HepG2 (cell line): ENCODE results near the gene RAB3C. TPM values are rescaled to one million over a fixed set of nuclear protein-coding genes. Genes with fewer than 3 reads are reported as not detected.

Source experiments
- ATAC-seq: fragments of 200-7000 bp; cut with Tn5 transposase; 3 replicates; pipeline ENCODE4 v1.9.1; 2020; ENCODE audit warnings: mild to moderate bottlenecking, moderate library complexity
- BruUV-seq: library from RNA; stranded (reverse); fragments of 400-500 nt; replicated peaks from 2 replicates; lab custom pipeline; 2021; lab: Mats Ljungman, UMichigan
- CTCF ChIA-PET: fragments of 300-600 bp; formaldehyde crosslinking; extraction: SDS; loops from one replicate; lab custom pipeline; 2021; ENCODE audit warnings: low total read pairs, inconsistent platforms, low intra/inter-chr PET ratio; lab: Yijun Ruan, JAX
- POLR2A ChIA-PET: fragments of 350-600 bp; sonication (Branson Sonifier 250); formaldehyde crosslinking; loops from one replicate; lab custom pipeline; 2020; ENCODE audit warnings: antibody characterized with exemption, inconsistent platforms; lab: Yijun Ruan, JAX
- DNase-seq: peaks from one replicate; pipeline ENCODE4 v3.0.0-alpha.2; 2015; ENCODE audit warnings: low spot score
- FAIRE-seq: peaks from 3 replicates; lab custom pipeline; 2011; peaks lifted over from hg19 to GRCh38; lab: Jason Lieb, UNC
- H2AFZ ChIP-seq: one replicate; pipeline ENCODE4 v1.6.1; 2011; ENCODE audit warnings: low read length, inconsistent platforms
- H3K27ac ChIP-seq: fragments of 300-600 bp; 3 replicates; pipeline ENCODE4 v1.8.0; 2011; ENCODE audit warnings: mixed run types, mild to moderate bottlenecking, mixed read lengths, low read length, inconsistent platforms; ENCODE audit not compliant: insufficient read depth; ENCODE audit errors: extremely low read length
- H3K27me3 ChIP-seq, 2 experiments: fragments of 200-600 bp in 1 of 2; 2 replicates in 1 of 2; 3 replicates in 1 of 2; pipeline versions ENCODE4 v1.6.0 to v1.8.0; 2011; ENCODE audit warnings: low read length in 2 of 2, mild to moderate bottlenecking in 2 of 2, moderate library complexity in 2 of 2, inconsistent platforms in 1 of 2; ENCODE audit not compliant: insufficient read depth in 2 of 2, control insufficient read depth in 1 of 2
- H3K36me3 ChIP-seq, 2 experiments: fragments of 200-600 bp in 1 of 2; replicated peaks in 1 of 2; 2 replicates in 1 of 2; 3 replicates in 1 of 2; pipeline versions ENCODE4 v1.5.1 to v1.8.0; 2011; ENCODE audit warnings: low read length in 2 of 2, inconsistent platforms in 1 of 2; ENCODE audit not compliant: insufficient read depth in 2 of 2, control insufficient read depth in 1 of 2
- H3K4me1 ChIP-seq: 2 replicates; pipeline ENCODE4 v1.5.1; 2012; ENCODE audit warnings: low read length, inconsistent platforms; ENCODE audit not compliant: insufficient read depth
- H3K4me2 ChIP-seq: 2 replicates; pipeline ENCODE4 v1.6.0; 2011; ENCODE audit warnings: low read depth, low read length, inconsistent platforms
- H3K4me3 ChIP-seq, 3 experiments: fragments of 200-600 bp in 1 of 3; sonication (generic), shearing (Covaris generic) in 1 of 3; replicated peaks in 1 of 3; 2 replicates each; pipeline ENCODE4 v1.5.1; 2011 to 2016; ENCODE audit warnings: low read length in 3 of 3, inconsistent platforms in 2 of 3, low read depth in 2 of 3, mild to moderate bottlenecking in 2 of 3, control low read depth in 1 of 3, mixed read lengths in 1 of 3; ENCODE audit not compliant: insufficient read depth in 1 of 3
- H3K79me2 ChIP-seq: one replicate; pipeline ENCODE4 v1.6.1; 2011; ENCODE audit warnings: low read length, inconsistent platforms; ENCODE audit not compliant: insufficient read depth
- H3K9ac ChIP-seq: 2 replicates; pipeline ENCODE4 v1.6.0; 2011; ENCODE audit warnings: mild to moderate bottlenecking, low read depth, low read length, inconsistent platforms; ENCODE audit not compliant: insufficient read depth
- H3K9me3 ChIP-seq: 2 replicates; pipeline ENCODE4 v1.5.1; 2012; ENCODE audit warnings: mild to moderate bottlenecking, low read length
- H4K20me1 ChIP-seq: 2 replicates; pipeline ENCODE4 v1.6.0; 2011; ENCODE audit warnings: inconsistent platforms, mild to moderate bottlenecking, low read length, moderate library complexity; ENCODE audit not compliant: insufficient read depth
- ARNTL ChIP-seq: sonication (generic); formaldehyde crosslinking; IDR thresholded peaks from 2 replicates; pipeline ENCODE4 v1.4.0; 2020; ENCODE audit warnings: mild to moderate bottlenecking, missing genetic modification reagents
- GMEB1 ChIP-seq: sonication (generic); formaldehyde crosslinking; IDR thresholded peaks from 2 replicates; pipeline ENCODE4 v1.5.1; 2020; ENCODE audit warnings: missing genetic modification reagents, mild to moderate bottlenecking, borderline replicate concordance
- PITX1 ChIP-seq: sonication (generic); formaldehyde crosslinking; IDR thresholded peaks from 2 replicates; pipeline ENCODE4 v1.5.1; 2020; ENCODE audit warnings: mild to moderate bottlenecking, missing genetic modification reagents
- RBM39 ChIP-seq: fragments of 200-400 bp; formaldehyde crosslinking; IDR thresholded peaks from one replicate; pipeline ENCODE4 v1.6.1; 2018; ENCODE audit warnings: antibody characterized with exemption, mild to moderate bottlenecking, low read depth, low read length; ENCODE audit not compliant: poor library complexity, severe bottlenecking
- ZBTB33 ChIP-seq: sonication (generic); formaldehyde crosslinking; IDR thresholded peaks from 2 replicates; pipeline ENCODE4 v1.4.0; 2020; ENCODE audit warnings: missing genetic modification reagents
- ZNF24 ChIP-seq: fragments of 450-650 bp; IDR thresholded peaks from 2 replicates; pipeline ENCODE4 v1.6.1; 2017; ENCODE audit warnings: antibody characterized with exemption, mild to moderate bottlenecking
- ZNF468 ChIP-seq: sonication (generic); formaldehyde crosslinking; IDR thresholded peaks from 2 replicates; pipeline ENCODE4 v1.8.0; 2022; ENCODE audit warnings: mild to moderate bottlenecking, moderate library complexity, missing genetic modification reagents
- ZNF574 ChIP-seq: sonication (generic); formaldehyde crosslinking; IDR thresholded peaks from 2 replicates; pipeline ENCODE4 v1.4.0; 2020; ENCODE audit warnings: missing genetic modification reagents
- WGBS: methylation state at CpG from one replicate; pipeline ENCODE4 v1.1.6; 2017; ENCODE audit warnings: low lambda C conversion rate; 5-methylcytosine and 5-hydroxymethylcytosine counted together
- in situ Hi-C: cut with HindIII; loops from 2 replicates; pipeline ENCODE4 v1.10.0; 2017; ENCODE audit warnings: low pct_unique_long_range_greater_than_20kb; ENCODE audit not compliant: extremely low pct_ligation_motif_present
- intact Hi-C: fragments of 100-400 bp; cut with micrococcal nuclease; formaldehyde crosslinking; loops from one replicate; pipeline ENCODE4 v1.10.0; 2022; ENCODE audit not compliant: unreplicated experiment
- polyA plus RNA-seq, 8 experiments: library from polyadenylated mRNA; depleted of rRNA in 3 of 8; stranded (reverse) in 7 of 8; unstranded in 1 of 8; fragments of >200 nt; fragmentation: Illumina TruSeq in 4 of 8; extraction: Trizol in 4 of 8; gene quantifications; 2 replicates each; pipeline versions ENCODE4 v1.2.1 to v1.2.3, GENCODE V29; 2011 to 2016; ENCODE audit warnings: low read depth in 4 of 8, missing spikeins in 1 of 8, mixed read lengths in 1 of 8; ENCODE audit not compliant: insufficient read depth in 1 of 8
- total RNA-seq, 5 experiments: library from RNA; depleted of rRNA; stranded (reverse); fragments of >200 nt; fragmentation: Illumina TruSeq; extraction: Trizol; gene quantifications; 2 replicates each; pipeline ENCODE4 v1.2.3, GENCODE V29; 2016; ENCODE audit warnings: low read depth in 1 of 5
- TF ChIP-seq, protein P1 (sequence below): sonication (generic); formaldehyde crosslinking; IDR thresholded peaks from 2 replicates; pipeline ENCODE4 v1.4.0; 2020; ENCODE audit warnings: mild to moderate bottlenecking, missing genetic modification reagents

Gene RAB3C
- total and polyA plus RNA-seq, 2 of the 13 experiments (the other 11 are each of a cell fraction or from before 2014, with no cell fraction given): not detected

DNA sequence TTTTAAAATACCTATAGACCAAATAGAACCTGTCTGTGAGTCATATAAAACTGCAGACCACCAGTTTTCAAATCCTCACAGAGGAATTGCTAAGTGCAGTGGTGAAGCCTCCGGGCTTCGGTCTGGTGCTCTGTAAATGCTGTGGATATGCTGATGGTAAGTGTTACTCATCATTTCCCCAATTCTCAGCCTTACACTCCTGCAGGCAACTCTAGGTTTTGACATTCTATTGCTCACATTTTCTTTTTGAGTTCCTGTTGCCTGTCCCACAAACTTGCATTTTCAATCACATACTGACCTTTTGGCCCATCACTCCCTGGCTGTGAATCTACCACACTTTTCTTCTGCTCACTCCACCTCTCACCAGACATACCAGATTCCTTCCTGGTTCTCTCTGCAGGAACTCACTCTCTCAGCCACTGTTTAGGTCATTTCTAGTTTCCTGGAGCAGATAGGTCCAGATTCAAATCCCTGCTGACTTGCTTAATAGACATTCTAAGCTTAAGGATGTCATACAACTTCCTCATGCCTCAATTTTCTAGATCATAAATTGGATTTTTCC is 192.9 kb downstream of the RAB3C start:
- WGBS: 63% methylated on average over 2 of the region's 2 CpGs
- H3K9ac ChIP-seq: no peak overlapping the region
- H3K4me3 ChIP-seq: no peak overlapping the region
- H3K4me2 ChIP-seq: no peak overlapping the region
- DNase-seq: no peak
- H4K20me1 ChIP-seq: no peaks in the 10 kb centered on the region
- no peaks in the 10 kb centered on the region for H3K27me3 ChIP-seq
- intact Hi-C loops: no loop called here
- H3K27ac ChIP-seq: no peak overlapping the region
- BruUV-seq: no TSS peak
- H2AFZ ChIP-seq: no peak overlapping the region
- no peak for ATAC-seq
- no peaks in the 10 kb centered on the region for H3K36me3 ChIP-seq
- H3K4me1 ChIP-seq: no peaks in the 10 kb centered on the region
- ChIA-PET CTCF (no interaction called here), POLR2A (no interaction called here)
- FAIRE-seq: no peak
- in situ Hi-C loops: no loop called here
- H3K79me2 ChIP-seq: no peaks in the 10 kb centered on the region
- no peaks in the 10 kb centered on the region for H3K9me3 ChIP-seq
- TF ChIP-seq ARNTL (CRISPR knock-in tag): no peak
- TF ChIP-seq ZNF468 (CRISPR knock-in tag): no peak
- no peak for TF ChIP-seq RBM39
- TF ChIP-seq ZBTB33 (CRISPR knock-in tag): no peak
- TF ChIP-seq, protein P1, sequence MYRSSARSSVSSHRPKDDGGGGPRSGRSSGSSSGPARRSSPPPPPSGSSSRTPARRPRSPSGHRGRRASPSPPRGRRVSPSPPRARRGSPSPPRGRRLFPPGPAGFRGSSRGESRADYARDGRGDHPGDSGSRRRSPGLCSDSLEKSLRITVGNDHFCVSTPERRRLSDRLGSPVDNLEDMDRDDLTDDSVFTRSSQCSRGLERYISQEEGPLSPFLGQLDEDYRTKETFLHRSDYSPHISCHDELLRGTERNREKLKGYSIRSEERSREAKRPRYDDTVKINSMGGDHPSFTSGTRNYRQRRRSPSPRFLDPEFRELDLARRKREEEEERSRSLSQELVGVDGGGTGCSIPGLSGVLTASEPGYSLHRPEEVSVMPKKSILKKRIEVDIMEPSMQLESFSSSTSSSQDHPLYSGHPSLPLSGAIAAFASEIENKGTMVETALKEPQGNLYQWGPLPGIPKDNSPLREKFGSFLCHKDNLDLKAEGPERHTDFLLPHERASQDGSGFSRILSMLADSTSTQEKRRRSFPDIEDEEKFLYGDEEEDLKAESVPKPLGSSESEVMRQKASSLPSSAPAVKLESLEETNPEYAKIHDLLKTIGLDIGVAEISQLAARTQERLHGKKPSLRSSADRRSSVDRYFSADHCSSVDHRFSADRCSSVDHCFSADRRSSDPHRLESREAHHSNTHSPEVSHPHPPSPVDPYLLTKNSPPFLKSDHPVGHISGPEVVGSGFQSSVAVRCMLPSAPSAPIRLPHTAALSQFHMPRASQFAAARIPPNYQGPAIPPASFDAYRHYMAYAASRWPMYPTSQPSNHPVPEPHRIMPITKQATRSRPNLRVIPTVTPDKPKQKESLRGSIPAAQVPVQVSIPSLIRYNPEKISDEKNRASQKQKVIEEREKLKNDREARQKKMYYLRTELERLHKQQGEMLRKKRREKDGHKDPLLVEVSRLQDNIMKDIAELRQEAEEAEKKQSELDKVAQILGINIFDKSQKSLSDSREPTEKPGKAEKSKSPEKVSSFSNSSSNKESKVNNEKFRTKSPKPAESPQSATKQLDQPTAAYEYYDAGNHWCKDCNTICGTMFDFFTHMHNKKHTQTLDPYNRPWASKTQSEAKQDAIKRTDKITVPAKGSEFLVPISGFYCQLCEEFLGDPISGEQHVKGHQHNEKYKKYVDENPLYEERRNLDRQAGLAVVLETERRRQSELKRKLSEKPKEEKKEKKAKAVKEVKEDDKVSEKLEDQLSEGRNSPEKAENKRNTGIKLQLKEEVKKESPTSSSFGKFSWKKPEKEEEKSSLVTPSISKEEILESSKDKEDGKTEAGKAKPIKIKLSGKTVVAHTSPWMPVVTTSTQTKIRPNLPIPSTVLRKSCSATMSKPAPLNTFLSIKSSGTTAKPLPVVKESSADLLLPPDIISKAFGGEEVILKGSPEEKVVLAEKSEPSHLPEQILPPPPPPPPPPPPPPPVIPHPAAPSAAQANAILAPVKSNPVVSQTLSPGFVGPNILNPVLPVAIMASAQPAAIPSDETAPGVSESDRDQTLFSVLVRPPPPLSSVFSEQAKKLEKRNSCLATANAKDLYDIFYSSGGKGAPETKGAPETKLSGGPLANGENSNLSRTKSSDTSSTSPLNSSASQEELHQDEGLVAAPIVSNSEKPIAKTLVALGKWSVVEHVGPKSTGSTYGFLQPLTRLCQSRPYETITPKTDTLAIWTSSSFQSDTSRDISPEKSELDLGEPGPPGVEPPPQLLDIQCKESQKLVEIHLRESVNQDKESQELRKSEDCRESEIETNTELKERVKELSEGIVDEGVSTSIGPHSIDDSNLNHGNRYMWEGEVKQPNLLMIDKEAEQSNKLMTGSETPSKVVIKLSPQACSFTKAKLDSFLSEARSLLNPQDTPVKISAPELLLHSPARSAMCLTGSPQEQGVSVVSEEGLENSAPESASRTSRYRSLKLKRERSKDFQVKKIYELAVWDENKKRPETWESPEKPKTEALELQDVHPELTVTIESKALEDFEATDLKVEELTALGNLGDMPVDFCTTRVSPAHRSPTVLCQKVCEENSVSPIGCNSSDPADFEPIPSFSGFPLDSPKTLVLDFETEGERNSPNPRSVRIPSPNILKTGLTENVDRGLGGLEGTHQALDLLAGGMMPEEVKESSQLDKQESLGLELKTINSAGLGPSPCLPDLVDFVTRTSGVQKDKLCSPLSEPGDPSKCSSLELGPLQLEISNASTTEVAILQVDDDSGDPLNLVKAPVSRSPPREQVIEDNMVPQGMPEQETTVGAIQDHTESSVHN (CRISPR knock-in tag): no peak
- TF ChIP-seq GMEB1 (CRISPR knock-in tag): no peak
- no peak for TF ChIP-seq ZNF24
- no peak for TF ChIP-seq ZNF574
- TF ChIP-seq PITX1 (CRISPR knock-in tag): no peak
